Skeletal muscle satellite cell (primary cell): ENCODE data around the gene POLD1.
"Not testable (repeated sequence)": the region's sequence is repeated elsewhere in the genome, so short reads cannot be mapped to it uniquely, and the experiment has no call there.

ENCODE experiments used
- H3K27me3 ChIP-seq: 2 replicates; pipeline ENCODE4 v1.7.0; 2013; ENCODE audit warnings: low read length; ENCODE audit not compliant: control insufficient read depth, insufficient read depth
- H3K36me3 ChIP-seq: 2 replicates; pipeline ENCODE4 v1.7.0; 2013; ENCODE audit warnings: mild to moderate bottlenecking, control low read depth, low read length; ENCODE audit not compliant: insufficient read depth
- H3K4me1 ChIP-seq: 2 replicates; pipeline ENCODE4 v1.7.0; 2013; ENCODE audit warnings: low read length; ENCODE audit not compliant: control insufficient read depth, insufficient read depth
- H3K4me2 ChIP-seq: 2 replicates; pipeline ENCODE4 v1.7.0; 2013; ENCODE audit warnings: mild to moderate bottlenecking, low read length
- H3K4me3 ChIP-seq: 2 replicates; pipeline ENCODE4 v1.7.0; 2013; ENCODE audit warnings: low read length
- H3K9ac ChIP-seq: 2 replicates; pipeline ENCODE4 v1.7.0; 2013; ENCODE audit warnings: mild to moderate bottlenecking, low read depth, low read length, moderate library complexity
- H3K9me3 ChIP-seq: replicated peaks from 2 replicates; pipeline ENCODE4 v1.7.0; 2013; ENCODE audit warnings: mild to moderate bottlenecking, control low read depth, low read length

Gene POLD1

GRCh38 chr19:50437862-50438449 lies 53.8 kb downstream of the POLD1 start:
- H3K9me3 ChIP-seq = no peaks in the 10 kb centered on the region
- no peak overlapping the region for H3K9ac ChIP-seq
- H3K36me3 ChIP-seq = no peaks in the 10 kb centered on the region
- H3K27me3 ChIP-seq = peaks cover 22% of the 10 kb centered on the region
- H3K4me3 ChIP-seq = no peak overlapping the region
- no peaks in the 10 kb centered on the region for H3K4me1 ChIP-seq
- H3K4me2 ChIP-seq = no peak overlapping the region

DNA sequence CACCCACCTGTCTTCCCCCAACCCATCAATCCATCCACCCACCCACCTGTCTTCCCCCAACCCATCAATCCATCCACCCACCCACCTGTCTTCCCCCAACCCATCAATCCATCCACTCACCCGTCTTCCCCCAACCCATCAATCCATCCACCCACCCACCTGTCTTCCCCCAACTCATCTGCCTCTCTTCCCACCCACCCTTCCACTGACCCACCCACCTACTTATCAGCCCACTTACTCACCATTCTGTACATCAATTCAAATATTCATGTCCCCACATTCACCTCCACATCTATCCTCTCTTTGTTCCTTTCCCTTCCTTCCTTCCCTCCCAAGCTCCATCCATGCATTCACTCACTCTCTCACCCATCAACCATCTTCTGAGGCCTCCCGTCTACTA lies 55.0 kb downstream of the POLD1 start:
- H3K4me1 ChIP-seq, H3K9ac ChIP-seq, H3K4me2 ChIP-seq, H3K4me3 ChIP-seq, H3K9me3 ChIP-seq, H3K36me3 ChIP-seq: not testable (repeated sequence)
- peaks cover 17% of the 10 kb centered on the region for H3K27me3 ChIP-seq

DNA sequence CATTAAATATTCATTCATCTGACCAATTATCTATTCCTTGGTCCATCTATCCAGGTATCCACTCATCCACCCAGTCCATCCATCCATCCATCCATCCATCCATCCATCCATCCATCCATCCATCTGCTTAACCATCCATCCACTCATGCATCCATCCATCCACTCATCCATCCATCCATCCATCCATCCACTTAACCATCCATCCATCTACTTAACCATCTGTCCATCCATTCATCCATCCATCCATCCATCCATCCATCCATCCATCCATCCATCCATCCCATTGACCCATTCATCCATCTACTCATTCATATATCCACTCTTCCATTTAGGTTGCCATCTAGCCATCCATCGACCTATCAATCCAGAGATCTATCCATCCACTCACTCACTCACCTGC lies 59.9 kb downstream of the POLD1 start:
- Histone ChIP-seq H3K27me3 (no peaks in the 10 kb centered on the region), H3K9ac (no peak overlapping the region)

GRCh38 chr19:50447053-50447452 lies 62.9 kb downstream of the POLD1 start:
- Histone ChIP-seq H3K27me3 (no peaks in the 10 kb centered on the region), H3K4me1 (no peaks in the 10 kb centered on the region), H3K9me3 (no peaks in the 10 kb centered on the region), H3K4me2 (no peak overlapping the region), H3K9ac (no peak overlapping the region), H3K4me3 (no peak overlapping the region), H3K36me3 (no peaks in the 10 kb centered on the region)

More for the DNA sequence above, 59.9 kb downstream of the POLD1 start:
- Histone ChIP-seq H3K4me2 (no peak overlapping the region), H3K4me1 (no peaks in the 10 kb centered on the region), H3K4me3 (no peak overlapping the region), H3K9me3 (no peaks in the 10 kb centered on the region), H3K36me3 (no peaks in the 10 kb centered on the region)

GRCh38 chr19:50447750-50448149 lies 63.6 kb downstream of the POLD1 start:
- Histone ChIP-seq H3K9me3 (no peaks in the 10 kb centered on the region), H3K27me3 (no peaks in the 10 kb centered on the region), H3K4me1 (no peaks in the 10 kb centered on the region), H3K4me3 (no peak overlapping the region), H3K9ac (no peak overlapping the region), H3K36me3 (no peaks in the 10 kb centered on the region), H3K4me2 (no peak overlapping the region)

DNA sequence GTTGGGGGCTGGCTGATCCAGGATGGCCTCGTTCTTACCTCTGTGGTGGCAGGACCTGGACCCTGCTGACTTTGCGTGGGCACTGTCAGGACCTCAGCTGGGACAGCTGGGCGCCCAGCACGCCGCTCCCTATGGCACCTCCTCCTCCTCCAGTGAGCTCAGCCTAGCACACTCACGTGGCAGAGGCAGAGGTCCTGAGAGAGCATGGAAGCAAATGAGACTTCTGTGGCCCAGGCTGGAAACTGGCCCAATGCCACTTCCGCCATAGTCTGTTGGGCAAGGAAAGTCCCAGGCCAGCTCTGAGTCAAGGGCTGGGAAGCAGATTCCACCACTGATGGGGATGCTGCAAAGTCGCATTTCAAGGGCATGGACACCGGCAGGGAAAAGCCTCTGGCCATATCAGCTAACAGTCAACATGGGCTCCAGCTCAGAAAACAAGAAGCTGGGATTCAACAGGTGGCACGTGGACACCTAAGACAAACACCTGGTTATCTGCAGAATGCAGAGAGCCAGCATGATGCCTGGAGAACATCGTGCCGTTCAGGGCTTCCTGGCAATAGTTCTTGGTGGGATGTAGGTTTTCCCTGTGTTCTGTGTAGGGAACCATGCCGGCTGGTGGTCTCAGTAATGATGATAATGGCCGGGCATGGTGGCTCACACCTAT lies 65.2 kb downstream of the POLD1 start:
- H3K9me3 ChIP-seq = no peaks in the 10 kb centered on the region
- no peaks in the 10 kb centered on the region for H3K36me3 ChIP-seq
- H3K9ac ChIP-seq = no peak overlapping the region
- H3K4me1 ChIP-seq = no peaks in the 10 kb centered on the region
- H3K4me3 ChIP-seq = no peak overlapping the region
- no peak overlapping the region for H3K4me2 ChIP-seq
- H3K27me3 ChIP-seq = no peaks in the 10 kb centered on the region

- H3K36me3 ChIP-seq = no peaks in the 10 kb centered on the region
- H3K9ac ChIP-seq = no peak overlapping the region
- no peaks in the 10 kb centered on the region for H3K9me3 ChIP-seq
- H3K4me3 ChIP-seq = no peak overlapping the region
- H3K4me2 ChIP-seq = no peak overlapping the region
- H3K4me1 ChIP-seq = no peaks in the 10 kb centered on the region
- H3K27me3 ChIP-seq = no peaks in the 10 kb centered on the region
Measured at GRCh38 chr19:50450369-50451222, 66.4 kb downstream of the POLD1 start.

- Histone ChIP-seq H3K9ac (no peak overlapping the region), H3K27me3 (no peaks in the 10 kb centered on the region), H3K9me3 (no peaks in the 10 kb centered on the region), H3K4me1 (no peaks in the 10 kb centered on the region), H3K4me3 (no peak overlapping the region), H3K36me3 (no peaks in the 10 kb centered on the region), H3K4me2 (no peak overlapping the region)
Measured at GRCh38 chr19:50451223-50451534, 67.0 kb downstream of the POLD1 start.

GRCh38 chr19:50453243-50453642 lies 69.1 kb downstream of the POLD1 start:
- Histone ChIP-seq H3K27me3 (peaks cover 3% of the 10 kb centered on the region), H3K36me3 (no peaks in the 10 kb centered on the region), H3K4me1 (no peaks in the 10 kb centered on the region), H3K4me3 (no peak overlapping the region), H3K4me2 (no peak overlapping the region), H3K9me3 (no peaks in the 10 kb centered on the region), H3K9ac (no peak overlapping the region)

GRCh38 chr19:50455992-50456391 lies 71.8 kb downstream of the POLD1 start:
- Histone ChIP-seq H3K9me3 (no peaks in the 10 kb centered on the region), H3K4me2 (no peak overlapping the region), H3K4me3 (no peak overlapping the region), H3K27me3 (peaks cover 7% of the 10 kb centered on the region), H3K9ac (no peak overlapping the region), H3K4me1 (peaks cover 6% of the 10 kb centered on the region), H3K36me3 (no peaks in the 10 kb centered on the region)

DNA sequence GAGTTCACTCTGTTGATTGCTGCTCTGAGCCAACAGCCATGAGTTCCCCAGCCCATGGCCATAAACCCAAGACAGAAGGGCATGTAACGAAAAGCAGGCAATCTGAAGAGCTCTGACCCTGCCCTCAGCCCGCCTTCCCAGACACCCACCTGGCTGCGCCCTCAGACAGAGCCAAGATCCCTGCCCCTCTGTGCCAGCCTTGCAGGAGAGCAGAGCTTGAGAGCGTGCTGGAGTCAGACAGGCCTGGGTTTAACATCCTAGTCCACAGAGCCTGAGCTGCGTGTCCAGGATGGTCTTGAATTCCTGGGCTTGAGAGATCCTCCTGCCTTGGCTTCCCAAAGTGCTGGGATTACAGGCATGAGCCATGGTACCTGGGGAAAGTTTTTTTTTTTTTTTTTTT lies 73.2 kb downstream of the POLD1 start:
- Histone ChIP-seq H3K36me3 (no peaks in the 10 kb centered on the region), H3K9me3 (no peaks in the 10 kb centered on the region), H3K9ac (no peak overlapping the region), H3K4me3 (no peak overlapping the region), H3K4me2 (no peak overlapping the region), H3K4me1 (peaks cover 6% of the 10 kb centered on the region), H3K27me3 (peaks cover 7% of the 10 kb centered on the region)
